Transverse colon (tissue), 4 donors: Measurements from ENCODE around the gene MVD. TPM values are rescaled to one million over a fixed set of nuclear protein-coding genes. Genes with fewer than 3 reads are reported as not detected.
A peak's percentile ranks its signal among the peaks of the same experiment; 100 is the strongest.

Experiments
- DNase-seq: peaks from one replicate; pipeline ENCODE4 v3.0.0-alpha.2; 2019
- H3K27ac ChIP-seq, 4 donors: fragments of 200-600 bp; sonication (generic); 2 replicates each; pipeline ENCODE4 v1.5.1; 2016 to 2018; ENCODE audit warnings: inconsistent platforms in 4 of 4
- H3K27me3 ChIP-seq: fragments of 200-600 bp; sonication (generic); 2 replicates; pipeline ENCODE4 v1.5.1; 2017; ENCODE audit warnings: inconsistent platforms
- H3K36me3 ChIP-seq, 4 donors: fragments of 200-600 bp; sonication (generic); 2 replicates each; pipeline ENCODE4 v1.5.1; 2017 to 2019; ENCODE audit warnings: inconsistent platforms in 4 of 4
- H3K4me1 ChIP-seq, 4 donors: fragments of 200-600 bp; sonication (generic); 2 replicates each; pipeline ENCODE4 v1.5.1; 2017 to 2020; ENCODE audit warnings: inconsistent platforms in 4 of 4
- H3K4me3 ChIP-seq, 4 donors: fragments of 200-600 bp; sonication (generic); 1 replicate in 1 of 4; 2 replicates in 3 of 4; pipeline versions ENCODE4 v1.5.1 to v1.6.1; 2017 to 2019; ENCODE audit warnings: inconsistent platforms in 4 of 4
- H3K9me3 ChIP-seq, 2 donors: fragments of 200-600 bp; sonication (generic); 2 replicates each; pipeline ENCODE4 v1.5.1; 2017 to 2019; ENCODE audit warnings: inconsistent platforms in 2 of 2
- CTCF ChIP-seq, 5 experiments: fragments of 200-600 bp in 3 of 5; fragments of 450-650 bp in 2 of 5; sonication (generic) in 3 of 5; IDR thresholded peaks; 1 replicate in 2 of 5; 2 replicates in 3 of 5; pipeline ENCODE4 v1.5.1; 2016 to 2017; ENCODE audit warnings: antibody characterized with exemption in 5 of 5, inconsistent platforms in 3 of 5, mild to moderate bottlenecking in 2 of 5, moderate library complexity in 1 of 5
- EP300 ChIP-seq: sonication (generic); formaldehyde crosslinking; IDR thresholded peaks from one replicate; pipeline ENCODE4 v1.6.1; 2017; ENCODE audit warnings: antibody characterized with exemption, low read depth
- POLR2A ChIP-seq: fragments of 450-650 bp; IDR thresholded peaks from one replicate; pipeline ENCODE4 v1.6.1; 2016; ENCODE audit warnings: antibody characterized with exemption, mild to moderate bottlenecking, moderate library complexity
- POLR2AphosphoS5 ChIP-seq, 3 donors: sonication (generic); formaldehyde crosslinking; IDR thresholded peaks; one replicate each; pipeline ENCODE4 v1.6.1; 2016; ENCODE audit warnings: antibody characterized with exemption in 3 of 3
- WGBS, 2 donors: methylation state at CpG; one replicate each; pipeline ENCODE4 v1.1.5; 2018; ENCODE audit warnings: low coverage in 1 of 2; 5-methylcytosine and 5-hydroxymethylcytosine counted together
- in situ Hi-C, 4 donors: fragments of 200-750 bp; cut with MboI; loops; one replicate each; pipeline versions ENCODE4 v1.15.0 to v1.15.1; 2017; ENCODE audit warnings: low sequenced_read_pairs in 3 of 4, low pct_ligation_motif_present in 1 of 4, low pct_unique_long_range_greater_than_20kb in 1 of 4
- intact Hi-C: fragments of 100-400 bp; cut with DNase I; formaldehyde crosslinking; loops from one replicate; pipeline ENCODE4 v1.15.1; 2023; ENCODE audit warnings: low total_unique reads
- total RNA-seq, 4 donors: library from RNA; depleted of rRNA; stranded (reverse); fragments of >200 nt; gene quantifications; one replicate each; pipeline ENCODE4 v1.1.0, GENCODE V29; 2016

MVD gene
- total RNA-seq, 4 donors from 2014 or later: 20.5 to 75.6 (median 47.3) TPM

GRCh38 chr16:88645941-88646340 lies 16.9 kb downstream of the MVD start:
- Histone ChIP-seq H3K4me1 (peaks cover 6 to 34% (median 18%) of the 10 kb centered on the region in 4 donors), H3K9me3 (no peaks in the 10 kb centered on the region), H3K27ac (peak overlapping the region in 1 of 4 donors; percentile 65), H3K36me3 (no peaks in the 10 kb centered on the region), H3K4me3 (no peak overlapping the region), H3K27me3 (peaks cover 3% of the 10 kb centered on the region)
- no peak for DNase-seq
- TF ChIP-seq EP300: no peak
- no peak for TF ChIP-seq POLR2AphosphoS5 (IDR thresholded peaks at IDR 0.05)
- no peak for TF ChIP-seq POLR2A
- no peak for TF ChIP-seq CTCF (IDR thresholded peaks at IDR 0.05)
- 76% methylated on average over 18 of the region's 23 CpGs; no CpG with 5 or more reads in 1 of the 2 donors for WGBS, 2 donors
- intact Hi-C loops (no loop called here), in situ Hi-C loops (no loop called here)

- no peak for TF ChIP-seq POLR2AphosphoS5 (IDR thresholded peaks at IDR 0.05)
- no peak for TF ChIP-seq EP300
- no peak for TF ChIP-seq CTCF (IDR thresholded peaks at IDR 0.05)
- TF ChIP-seq POLR2A: no peak
- intact Hi-C loops: no loop called here
Measured at GRCh38 chr16:88645455-88645854, 17.4 kb downstream of the MVD start.

GRCh38 chr16:88643644-88643932 lies 19.3 kb downstream of the MVD start:
- H3K36me3 ChIP-seq: no peaks in the 10 kb centered on the region

More at GRCh38 chr16:88645455-88645854, 17.4 kb downstream of the MVD start:
- H3K36me3 ChIP-seq: no peaks in the 10 kb centered on the region
- H3K27ac ChIP-seq: peak overlapping the region in 1 of 4 donors; percentile 65
- H3K27me3 ChIP-seq: peaks cover 8% of the 10 kb centered on the region
- no peaks in the 10 kb centered on the region for H3K9me3 ChIP-seq
- 70% methylated on average over 15 of the region's 16 CpGs; no CpG with 5 or more reads in 1 of the 2 donors for WGBS, 2 donors
- DNase-seq: no peak
- in situ Hi-C loops: no loop called here
- peaks cover 6 to 34% (median 17%) of the 10 kb centered on the region in 4 donors for H3K4me1 ChIP-seq
- no peak overlapping the region for H3K4me3 ChIP-seq

More at GRCh38 chr16:88643644-88643932, 19.3 kb downstream of the MVD start:
- no peak for DNase-seq
- Histone ChIP-seq H3K9me3 (no peaks in the 10 kb centered on the region), H3K27ac (no peak overlapping the region), H3K4me3 (no peak overlapping the region), H3K27me3 (peaks cover 27% of the 10 kb centered on the region), H3K4me1 (peaks cover 5 to 33% (median 19%) of the 10 kb centered on the region in 4 donors)
- intact Hi-C loops: no loop called here
- WGBS, 2 donors: 92% methylated on average over 7 of the region's 9 CpGs; no CpG with 5 or more reads in 1 of the 2 donors
- in situ Hi-C loops: no loop called here
- TF ChIP-seq POLR2AphosphoS5 (IDR thresholded peaks at IDR 0.05) (no peak), POLR2A (no peak), EP300 (no peak), CTCF (IDR thresholded peaks at IDR 0.05) (no peak)
